WTC11 (cell line): Measurements from ENCODE around the gene AGA. TPM values are rescaled to one million over a fixed set of nuclear protein-coding genes. Genes with fewer than 3 reads are reported as not detected.

Source experiments
- ATAC-seq: fragments of 200-7000 bp; cut with Tn5 transposase; 2 replicates; pipeline ENCODE4 v1.10.0; 2021; ENCODE audit warnings: mild to moderate bottlenecking, moderate library complexity
- CTCF ChIA-PET: fragments of 300-600 bp; sonication (Branson Sonifier 250); formaldehyde crosslinking; loops from one replicate; lab custom pipeline; 2021; ENCODE audit warnings: antibody characterized with exemption; lab: Charles Lee
- POLR2A ChIA-PET: fragments of 350-600 bp; sonication (Branson Sonifier 250); formaldehyde crosslinking; loops from one replicate; lab custom pipeline; 2021; ENCODE audit warnings: antibody characterized with exemption; lab: Charles Lee
- DNase-seq: peaks from one replicate; pipeline ENCODE4 v3.0.0; 2021; ENCODE audit warnings: low spot score
- H3K27ac Mint-ChIP-seq: 2 replicates; pipeline ENCODE4 v1.8.0; 2021; ENCODE audit warnings: mixed read lengths
- H3K27me3 Mint-ChIP-seq: 2 replicates; pipeline ENCODE4 v1.8.0; 2021; ENCODE audit warnings: low read depth, mild to moderate bottlenecking, moderate library complexity, mixed read lengths
- H3K36me3 Mint-ChIP-seq: 2 replicates; pipeline ENCODE4 v1.8.0; 2021; ENCODE audit warnings: mixed read lengths
- H3K4me1 Mint-ChIP-seq: 2 replicates; pipeline ENCODE4 v1.8.0; 2022; ENCODE audit warnings: mixed read lengths
- H3K4me3 Mint-ChIP-seq: 2 replicates; pipeline ENCODE4 v1.8.0; 2021; ENCODE audit warnings: mild to moderate bottlenecking, moderate library complexity, mixed read lengths
- H3K9me3 Mint-ChIP-seq: 2 replicates; pipeline ENCODE4 v1.8.0; 2021; ENCODE audit warnings: mixed read lengths
- ETV6 ChIP-seq: sonication (generic); formaldehyde crosslinking; IDR thresholded peaks from 2 replicates; pipeline ENCODE4 v1.8.1; 2022; ENCODE audit warnings: mild to moderate bottlenecking, missing genetic modification reagents
- FOXP1 ChIP-seq: sonication (generic); formaldehyde crosslinking; IDR thresholded peaks from 2 replicates; pipeline ENCODE4 v1.8.0; 2022; ENCODE audit warnings: missing genetic modification reagents, mild to moderate bottlenecking, moderate library complexity, borderline replicate concordance
- GTF2I ChIP-seq: fragments of 250-450 bp; sonication (Bioruptor Pico); conservative IDR thresholded peaks from 2 replicates; pipeline ENCODE4 v1.4.0; 2021; ENCODE audit warnings: mild to moderate bottlenecking
- MXD4 ChIP-seq: fragments of 250-450 bp; sonication (Bioruptor Pico); IDR thresholded peaks from 2 replicates; pipeline ENCODE4 v1.8.0; 2021; ENCODE audit warnings: mild to moderate bottlenecking, moderate library complexity, borderline replicate concordance
- NFE2L1 ChIP-seq: sonication (generic); formaldehyde crosslinking; IDR thresholded peaks from 2 replicates; pipeline ENCODE4 v1.8.1; 2023; ENCODE audit warnings: missing genetic modification reagents
- PRRX2 ChIP-seq: fragments of 250-450 bp; sonication (Bioruptor Pico); IDR thresholded peaks from 2 replicates; pipeline ENCODE4 v1.8.0; 2021; ENCODE audit warnings: mild to moderate bottlenecking
- SMAD3 ChIP-seq: sonication (generic); formaldehyde crosslinking; IDR thresholded peaks from 2 replicates; pipeline ENCODE4 v1.8.0; 2022; ENCODE audit warnings: missing genetic modification reagents, mild to moderate bottlenecking, borderline replicate concordance
- SMAD4 ChIP-seq: sonication (generic); formaldehyde crosslinking; IDR thresholded peaks from 2 replicates; pipeline ENCODE4 v1.8.0; 2022; ENCODE audit warnings: mild to moderate bottlenecking, missing genetic modification reagents
- TP53 ChIP-seq: sonication (generic); formaldehyde crosslinking; IDR thresholded peaks from 2 replicates; pipeline ENCODE4 v1.8.1; 2023; ENCODE audit warnings: mild to moderate bottlenecking, missing genetic modification reagents
- ZNF263 ChIP-seq: sonication (generic); formaldehyde crosslinking; IDR thresholded peaks from 2 replicates; pipeline ENCODE4 v1.8.1; 2022; ENCODE audit warnings: low read depth, mild to moderate bottlenecking, moderate library complexity, missing genetic modification reagents
- ZNF671 ChIP-seq: fragments of 250-450 bp; sonication (Bioruptor Pico); IDR thresholded peaks from 2 replicates; pipeline ENCODE4 v1.8.0; 2021; ENCODE audit warnings: mild to moderate bottlenecking
- total RNA-seq: library from RNA; stranded (reverse); gene quantifications from 3 replicates; pipeline ENCODE4 v1.2.3, GENCODE V29; 2021
- TF ChIP-seq, protein P1 (sequence below): sonication (generic); formaldehyde crosslinking; IDR thresholded peaks from 2 replicates; pipeline ENCODE4 v1.8.0; 2023; ENCODE audit warnings: mild to moderate bottlenecking, missing genetic modification reagents
- TF ChIP-seq, protein P2 (sequence below): sonication (generic); formaldehyde crosslinking; IDR thresholded peaks from 2 replicates; pipeline ENCODE4 v1.8.0; 2022; ENCODE audit warnings: missing genetic modification reagents
- TF ChIP-seq, protein P3 (sequence below): sonication (generic); formaldehyde crosslinking; IDR thresholded peaks from 2 replicates; pipeline ENCODE4 v1.8.0; 2023; ENCODE audit warnings: missing genetic modification reagents, mild to moderate bottlenecking, borderline replicate concordance
- TF ChIP-seq, protein P4 (sequence below): fragments of 200-600 bp; IDR thresholded peaks from 2 replicates; pipeline ENCODE4 v1.8.0; 2022; ENCODE audit warnings: antibody characterized with exemption
- TF ChIP-seq, protein P5 (sequence below): sonication (generic); formaldehyde crosslinking; IDR thresholded peaks from 2 replicates; pipeline ENCODE4 v1.8.0; 2022; ENCODE audit warnings: mild to moderate bottlenecking, missing genetic modification reagents

The AGA gene
- total RNA-seq, 1 experiment from 2014 or later: 6.8 TPM

DNA sequence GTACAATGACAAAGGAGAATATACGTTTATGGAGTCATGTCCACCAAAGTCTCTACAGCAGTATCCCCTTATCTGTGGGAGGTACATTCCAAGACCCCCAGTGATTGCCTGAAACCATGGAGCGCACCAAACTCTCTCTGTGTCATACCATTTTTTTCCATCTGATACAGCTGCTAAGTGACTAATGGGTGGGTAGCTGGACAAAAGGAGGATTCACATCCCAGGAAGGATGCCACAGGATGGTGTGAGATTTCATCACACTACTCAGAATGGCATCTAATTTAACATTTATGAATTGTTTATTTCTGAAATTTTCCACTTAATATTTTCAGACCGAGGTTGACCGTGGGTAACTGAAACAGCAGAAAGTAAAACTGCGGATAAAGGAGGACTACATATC lies 49.8 kb upstream of the AGA start:
- Mint-ChIP-seq H3K4me3 (no peak overlapping the region), H3K9me3 (peaks cover 6% of the 10 kb centered on the region), H3K36me3 (peaks cover 10% of the 10 kb centered on the region), H3K27ac (no peak overlapping the region), H3K4me1 (peaks cover 4% of the 10 kb centered on the region; the same call in 1 of the 2 replicates), H3K27me3 (no peaks in the 10 kb centered on the region)
- TF ChIP-seq GTF2I (CRISPR knock-in tag): no peak
- TF ChIP-seq ZNF671: no peak
- TF ChIP-seq ETV6: no peak
- no peak for ATAC-seq
- POLR2A ChIA-PET: no interaction called here
- no peak for DNase-seq
- CTCF ChIA-PET: no interaction called here

DNA sequence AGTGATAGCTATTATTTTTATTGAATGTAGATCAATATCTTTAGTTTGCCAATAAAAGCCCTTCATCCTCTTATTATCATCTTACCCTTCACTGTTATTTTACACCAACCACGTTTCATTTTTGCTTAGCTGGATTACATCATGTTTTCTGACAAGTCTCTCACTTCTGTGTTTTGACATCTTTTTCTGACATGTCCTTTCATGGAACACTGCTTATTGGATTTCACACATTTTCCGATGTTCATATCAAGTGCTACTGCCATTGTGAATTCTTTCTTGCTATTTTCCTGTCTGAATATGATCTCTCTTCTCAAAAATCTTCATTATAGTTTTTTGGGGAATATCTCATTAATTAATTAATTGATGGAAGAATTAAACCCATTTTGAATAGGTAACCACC lies 48.5 kb upstream of the AGA start:
- ATAC-seq: no peak
- no peak for DNase-seq
- TF ChIP-seq SMAD4 (CRISPR knock-in tag) (no peak), ZNF263 (CRISPR knock-in tag) (no peak)
- TF ChIP-seq, protein P1, sequence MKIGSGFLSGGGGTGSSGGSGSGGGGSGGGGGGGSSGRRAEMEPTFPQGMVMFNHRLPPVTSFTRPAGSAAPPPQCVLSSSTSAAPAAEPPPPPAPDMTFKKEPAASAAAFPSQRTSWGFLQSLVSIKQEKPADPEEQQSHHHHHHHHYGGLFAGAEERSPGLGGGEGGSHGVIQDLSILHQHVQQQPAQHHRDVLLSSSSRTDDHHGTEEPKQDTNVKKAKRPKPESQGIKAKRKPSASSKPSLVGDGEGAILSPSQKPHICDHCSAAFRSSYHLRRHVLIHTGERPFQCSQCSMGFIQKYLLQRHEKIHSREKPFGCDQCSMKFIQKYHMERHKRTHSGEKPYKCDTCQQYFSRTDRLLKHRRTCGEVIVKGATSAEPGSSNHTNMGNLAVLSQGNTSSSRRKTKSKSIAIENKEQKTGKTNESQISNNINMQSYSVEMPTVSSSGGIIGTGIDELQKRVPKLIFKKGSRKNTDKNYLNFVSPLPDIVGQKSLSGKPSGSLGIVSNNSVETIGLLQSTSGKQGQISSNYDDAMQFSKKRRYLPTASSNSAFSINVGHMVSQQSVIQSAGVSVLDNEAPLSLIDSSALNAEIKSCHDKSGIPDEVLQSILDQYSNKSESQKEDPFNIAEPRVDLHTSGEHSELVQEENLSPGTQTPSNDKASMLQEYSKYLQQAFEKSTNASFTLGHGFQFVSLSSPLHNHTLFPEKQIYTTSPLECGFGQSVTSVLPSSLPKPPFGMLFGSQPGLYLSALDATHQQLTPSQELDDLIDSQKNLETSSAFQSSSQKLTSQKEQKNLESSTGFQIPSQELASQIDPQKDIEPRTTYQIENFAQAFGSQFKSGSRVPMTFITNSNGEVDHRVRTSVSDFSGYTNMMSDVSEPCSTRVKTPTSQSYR (CRISPR knock-in tag): no peak
- TF ChIP-seq, protein P2, sequence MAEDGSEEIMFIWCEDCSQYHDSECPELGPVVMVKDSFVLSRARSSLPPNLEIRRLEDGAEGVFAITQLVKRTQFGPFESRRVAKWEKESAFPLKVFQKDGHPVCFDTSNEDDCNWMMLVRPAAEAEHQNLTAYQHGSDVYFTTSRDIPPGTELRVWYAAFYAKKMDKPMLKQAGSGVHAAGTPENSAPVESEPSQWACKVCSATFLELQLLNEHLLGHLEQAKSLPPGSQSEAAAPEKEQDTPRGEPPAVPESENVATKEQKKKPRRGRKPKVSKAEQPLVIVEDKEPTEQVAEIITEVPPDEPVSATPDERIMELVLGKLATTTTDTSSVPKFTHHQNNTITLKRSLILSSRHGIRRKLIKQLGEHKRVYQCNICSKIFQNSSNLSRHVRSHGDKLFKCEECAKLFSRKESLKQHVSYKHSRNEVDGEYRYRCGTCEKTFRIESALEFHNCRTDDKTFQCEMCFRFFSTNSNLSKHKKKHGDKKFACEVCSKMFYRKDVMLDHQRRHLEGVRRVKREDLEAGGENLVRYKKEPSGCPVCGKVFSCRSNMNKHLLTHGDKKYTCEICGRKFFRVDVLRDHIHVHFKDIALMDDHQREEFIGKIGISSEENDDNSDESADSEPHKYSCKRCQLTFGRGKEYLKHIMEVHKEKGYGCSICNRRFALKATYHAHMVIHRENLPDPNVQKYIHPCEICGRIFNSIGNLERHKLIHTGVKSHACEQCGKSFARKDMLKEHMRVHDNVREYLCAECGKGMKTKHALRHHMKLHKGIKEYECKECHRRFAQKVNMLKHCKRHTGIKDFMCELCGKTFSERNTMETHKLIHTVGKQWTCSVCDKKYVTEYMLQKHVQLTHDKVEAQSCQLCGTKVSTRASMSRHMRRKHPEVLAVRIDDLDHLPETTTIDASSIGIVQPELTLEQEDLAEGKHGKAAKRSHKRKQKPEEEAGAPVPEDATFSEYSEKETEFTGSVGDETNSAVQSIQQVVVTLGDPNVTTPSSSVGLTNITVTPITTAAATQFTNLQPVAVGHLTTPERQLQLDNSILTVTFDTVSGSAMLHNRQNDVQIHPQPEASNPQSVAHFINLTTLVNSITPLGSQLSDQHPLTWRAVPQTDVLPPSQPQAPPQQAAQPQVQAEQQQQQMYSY: no peak
- TF ChIP-seq, protein P3, sequence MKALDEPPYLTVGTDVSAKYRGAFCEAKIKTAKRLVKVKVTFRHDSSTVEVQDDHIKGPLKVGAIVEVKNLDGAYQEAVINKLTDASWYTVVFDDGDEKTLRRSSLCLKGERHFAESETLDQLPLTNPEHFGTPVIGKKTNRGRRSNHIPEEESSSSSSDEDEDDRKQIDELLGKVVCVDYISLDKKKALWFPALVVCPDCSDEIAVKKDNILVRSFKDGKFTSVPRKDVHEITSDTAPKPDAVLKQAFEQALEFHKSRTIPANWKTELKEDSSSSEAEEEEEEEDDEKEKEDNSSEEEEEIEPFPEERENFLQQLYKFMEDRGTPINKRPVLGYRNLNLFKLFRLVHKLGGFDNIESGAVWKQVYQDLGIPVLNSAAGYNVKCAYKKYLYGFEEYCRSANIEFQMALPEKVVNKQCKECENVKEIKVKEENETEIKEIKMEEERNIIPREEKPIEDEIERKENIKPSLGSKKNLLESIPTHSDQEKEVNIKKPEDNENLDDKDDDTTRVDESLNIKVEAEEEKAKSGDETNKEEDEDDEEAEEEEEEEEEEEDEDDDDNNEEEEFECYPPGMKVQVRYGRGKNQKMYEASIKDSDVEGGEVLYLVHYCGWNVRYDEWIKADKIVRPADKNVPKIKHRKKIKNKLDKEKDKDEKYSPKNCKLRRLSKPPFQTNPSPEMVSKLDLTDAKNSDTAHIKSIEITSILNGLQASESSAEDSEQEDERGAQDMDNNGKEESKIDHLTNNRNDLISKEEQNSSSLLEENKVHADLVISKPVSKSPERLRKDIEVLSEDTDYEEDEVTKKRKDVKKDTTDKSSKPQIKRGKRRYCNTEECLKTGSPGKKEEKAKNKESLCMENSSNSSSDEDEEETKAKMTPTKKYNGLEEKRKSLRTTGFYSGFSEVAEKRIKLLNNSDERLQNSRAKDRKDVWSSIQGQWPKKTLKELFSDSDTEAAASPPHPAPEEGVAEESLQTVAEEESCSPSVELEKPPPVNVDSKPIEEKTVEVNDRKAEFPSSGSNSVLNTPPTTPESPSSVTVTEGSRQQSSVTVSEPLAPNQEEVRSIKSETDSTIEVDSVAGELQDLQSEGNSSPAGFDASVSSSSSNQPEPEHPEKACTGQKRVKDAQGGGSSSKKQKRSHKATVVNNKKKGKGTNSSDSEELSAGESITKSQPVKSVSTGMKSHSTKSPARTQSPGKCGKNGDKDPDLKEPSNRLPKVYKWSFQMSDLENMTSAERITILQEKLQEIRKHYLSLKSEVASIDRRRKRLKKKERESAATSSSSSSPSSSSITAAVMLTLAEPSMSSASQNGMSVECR: no peak
- CTCF ChIA-PET: no interaction called here
- Mint-ChIP-seq H3K9me3 (no peaks in the 10 kb centered on the region), H3K36me3 (peaks cover 4% of the 10 kb centered on the region), H3K4me1 (peaks cover 4% of the 10 kb centered on the region; the same call in 1 of the 2 replicates), H3K27me3 (no peaks in the 10 kb centered on the region), H3K27ac (no peak overlapping the region), H3K4me3 (no peak overlapping the region)
- POLR2A ChIA-PET: no interaction called here

DNA sequence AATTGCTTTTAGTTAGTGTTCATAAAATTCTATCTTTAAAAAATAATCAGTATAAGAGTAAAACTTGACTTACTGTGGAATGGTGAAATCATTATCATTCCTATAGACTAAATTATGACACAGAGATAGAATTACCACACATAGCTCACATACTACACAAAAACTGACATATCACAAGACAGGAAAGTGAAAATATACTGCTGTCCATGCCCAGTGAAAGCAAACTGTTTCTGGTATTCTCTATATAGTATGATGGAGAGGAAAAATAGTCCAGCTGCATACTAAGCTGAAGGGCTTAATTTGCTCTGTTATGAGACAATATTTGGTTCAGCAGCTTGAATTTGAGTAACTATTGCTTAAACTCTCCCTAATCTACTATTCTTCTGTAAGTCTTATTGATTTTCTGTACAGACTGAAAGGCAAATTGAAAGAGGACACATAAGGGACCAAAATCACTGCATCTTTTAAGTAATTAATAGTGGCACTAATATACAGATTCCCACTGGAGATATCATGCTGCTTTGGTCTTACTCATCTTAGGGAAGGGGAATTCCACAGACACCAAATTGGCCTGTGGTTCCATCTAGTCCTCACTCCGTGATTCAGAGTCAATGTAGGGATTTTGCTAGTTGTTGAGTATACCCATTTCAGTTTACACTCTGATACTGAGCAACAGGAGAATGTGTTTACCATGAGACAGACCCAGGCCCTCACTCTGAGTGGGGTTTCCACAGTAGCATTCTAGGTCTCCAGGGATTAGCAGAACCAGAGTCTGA lies 47.4 kb upstream of the AGA start:
- H3K27ac Mint-ChIP-seq: no peak overlapping the region
- no peaks in the 10 kb centered on the region for H3K27me3 Mint-ChIP-seq
- no peak for ATAC-seq
- POLR2A ChIA-PET: no interaction called here
- H3K9me3 Mint-ChIP-seq: no peaks in the 10 kb centered on the region
- peaks cover 13% of the 10 kb centered on the region for H3K4me1 Mint-ChIP-seq
- CTCF ChIA-PET: no interaction called here
- no peak overlapping the region for H3K4me3 Mint-ChIP-seq
- no peak for DNase-seq
- H3K36me3 Mint-ChIP-seq: peaks cover 4% of the 10 kb centered on the region
- TF ChIP-seq PRRX2 (CRISPR knock-in tag) (no peak), FOXP1 (CRISPR knock-in tag) (no peak), TP53 (CRISPR knock-in tag) (no peak), MXD4 (CRISPR knock-in tag) (no peak), NFE2L1 (CRISPR knock-in tag) (no peak), SMAD3 (CRISPR knock-in tag) (no peak)
- TF ChIP-seq, protein P4, sequence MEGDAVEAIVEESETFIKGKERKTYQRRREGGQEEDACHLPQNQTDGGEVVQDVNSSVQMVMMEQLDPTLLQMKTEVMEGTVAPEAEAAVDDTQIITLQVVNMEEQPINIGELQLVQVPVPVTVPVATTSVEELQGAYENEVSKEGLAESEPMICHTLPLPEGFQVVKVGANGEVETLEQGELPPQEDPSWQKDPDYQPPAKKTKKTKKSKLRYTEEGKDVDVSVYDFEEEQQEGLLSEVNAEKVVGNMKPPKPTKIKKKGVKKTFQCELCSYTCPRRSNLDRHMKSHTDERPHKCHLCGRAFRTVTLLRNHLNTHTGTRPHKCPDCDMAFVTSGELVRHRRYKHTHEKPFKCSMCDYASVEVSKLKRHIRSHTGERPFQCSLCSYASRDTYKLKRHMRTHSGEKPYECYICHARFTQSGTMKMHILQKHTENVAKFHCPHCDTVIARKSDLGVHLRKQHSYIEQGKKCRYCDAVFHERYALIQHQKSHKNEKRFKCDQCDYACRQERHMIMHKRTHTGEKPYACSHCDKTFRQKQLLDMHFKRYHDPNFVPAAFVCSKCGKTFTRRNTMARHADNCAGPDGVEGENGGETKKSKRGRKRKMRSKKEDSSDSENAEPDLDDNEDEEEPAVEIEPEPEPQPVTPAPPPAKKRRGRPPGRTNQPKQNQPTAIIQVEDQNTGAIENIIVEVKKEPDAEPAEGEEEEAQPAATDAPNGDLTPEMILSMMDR: no peak
- TF ChIP-seq, protein P5, sequence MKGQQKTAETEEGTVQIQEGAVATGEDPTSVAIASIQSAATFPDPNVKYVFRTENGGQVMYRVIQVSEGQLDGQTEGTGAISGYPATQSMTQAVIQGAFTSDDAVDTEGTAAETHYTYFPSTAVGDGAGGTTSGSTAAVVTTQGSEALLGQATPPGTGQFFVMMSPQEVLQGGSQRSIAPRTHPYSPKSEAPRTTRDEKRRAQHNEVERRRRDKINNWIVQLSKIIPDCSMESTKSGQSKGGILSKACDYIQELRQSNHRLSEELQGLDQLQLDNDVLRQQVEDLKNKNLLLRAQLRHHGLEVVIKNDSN (CRISPR knock-in tag): no peak
